HEK293 (cell line): Measurements from ENCODE around the gene CDC42.

Experiments used
- CTCF ChIA-PET: fragments of 350-600 bp; formaldehyde crosslinking; extraction: SDS; loops from one replicate; lab custom pipeline; 2021; ENCODE audit warnings: antibody characterized with exemption; lab: Yijun Ruan, JAX
- POLR2A ChIA-PET: fragments of 300-600 bp; formaldehyde crosslinking; extraction: SDS; loops from one replicate; lab custom pipeline; 2020; ENCODE audit warnings: antibody characterized with exemption, inconsistent platforms; lab: Yijun Ruan, JAX
- H3K27ac ChIP-seq: fragments of 200-500 bp; sonication (Bioruptor generic); 2 replicates; pipeline ENCODE4 v1.5.1; 2014; ENCODE audit warnings: low read depth, low read length, control low read depth, inconsistent platforms; ENCODE audit errors: extremely low read depth
- H3K36me3 ChIP-seq, 2 experiments: fragments of 200-500 bp in 1 of 2; sonication (Bioruptor generic) in 1 of 2; 1 replicate in 1 of 2; 2 replicates in 1 of 2; pipeline ENCODE4 v1.5.1; 2014 to 2017; ENCODE audit warnings: inconsistent platforms in 2 of 2, low read length in 2 of 2; ENCODE audit not compliant: control insufficient read depth in 2 of 2, insufficient read depth in 1 of 2
- H3K4me1 ChIP-seq: fragments of 200-500 bp; sonication (Bioruptor generic); 2 replicates; pipeline ENCODE4 v1.5.1; 2014; ENCODE audit warnings: mild to moderate bottlenecking, low read length, inconsistent platforms; ENCODE audit not compliant: control insufficient read depth, insufficient read depth
- H3K4me3 ChIP-seq: 2 replicates; pipeline ENCODE4 v1.5.1; 2011; ENCODE audit warnings: low read depth, mild to moderate bottlenecking, control low read depth, low read length, moderate library complexity
- H3K9me3 ChIP-seq: fragments of 200-500 bp; sonication (Bioruptor generic); 2 replicates; pipeline ENCODE4 v1.5.1; 2014; ENCODE audit warnings: low read depth, low read length, inconsistent platforms; ENCODE audit not compliant: control insufficient read depth, insufficient read depth
- CTCF ChIP-seq: fragments of 450-650 bp; formaldehyde crosslinking; IDR thresholded peaks from 2 replicates; pipeline ENCODE4 v1.5.1; 2016; ENCODE audit warnings: missing biosample characterization, missing genetic modification characterization
- GLI2 ChIP-seq: fragments of 450-650 bp; formaldehyde crosslinking; IDR thresholded peaks from 2 replicates; pipeline ENCODE4; 2017; ENCODE audit warnings: missing biosample characterization, missing genetic modification characterization, low read depth, borderline replicate concordance
- SP3 ChIP-seq: fragments of 450-650 bp; formaldehyde crosslinking; IDR thresholded peaks from 2 replicates; pipeline ENCODE4 v1.5.1; 2016; ENCODE audit warnings: missing biosample characterization, missing genetic modification characterization
- ZBTB48 ChIP-seq: fragments of 450-650 bp; formaldehyde crosslinking; IDR thresholded peaks from 2 replicates; pipeline ENCODE4 v1.5.1; 2016; ENCODE audit warnings: missing biosample characterization, missing genetic modification characterization
- ZNF114 ChIP-seq: fragments of 450-650 bp; formaldehyde crosslinking; IDR thresholded peaks from 2 replicates; pipeline ENCODE4 v1.5.0; 2017; ENCODE audit warnings: missing biosample characterization, missing genetic modification characterization
- ZNF148 ChIP-seq: fragments of 450-650 bp; formaldehyde crosslinking; IDR thresholded peaks from 2 replicates; pipeline ENCODE4 v1.5.0; 2017; ENCODE audit warnings: missing biosample characterization, missing genetic modification characterization, borderline replicate concordance
- ZNF155 ChIP-seq: fragments of 450-650 bp; formaldehyde crosslinking; IDR thresholded peaks from 2 replicates; pipeline ENCODE4 v1.5.1; 2016; ENCODE audit warnings: missing biosample characterization, missing genetic modification characterization
- ZNF157 ChIP-seq: fragments of 450-650 bp; formaldehyde crosslinking; IDR thresholded peaks from 2 replicates; pipeline ENCODE4 v1.5.1; 2016; ENCODE audit warnings: missing biosample characterization, missing genetic modification characterization
- ZNF2 ChIP-seq: fragments of 450-650 bp; formaldehyde crosslinking; IDR thresholded peaks from 2 replicates; pipeline ENCODE4 v1.5.1; 2016; ENCODE audit warnings: missing biosample characterization, missing genetic modification characterization
- ZNF266 ChIP-seq: fragments of 450-650 bp; formaldehyde crosslinking; IDR thresholded peaks from 2 replicates; pipeline ENCODE4 v1.5.1; 2016; ENCODE audit warnings: missing biosample characterization, missing genetic modification characterization, low read depth
- ZNF280C ChIP-seq: fragments of 450-650 bp; formaldehyde crosslinking; IDR thresholded peaks from 2 replicates; pipeline ENCODE4 v1.5.1; 2016; ENCODE audit warnings: missing biosample characterization, missing genetic modification characterization
- ZNF341 ChIP-seq: fragments of 450-650 bp; formaldehyde crosslinking; IDR thresholded peaks from 2 replicates; pipeline ENCODE4; 2016; ENCODE audit warnings: low read depth, missing biosample characterization, missing genetic modification characterization
- ZNF354C ChIP-seq: fragments of 450-650 bp; formaldehyde crosslinking; IDR thresholded peaks from 2 replicates; pipeline ENCODE4 v1.5.1; 2016; ENCODE audit warnings: missing biosample characterization, missing genetic modification characterization, low read depth, borderline replicate concordance
- ZNF366 ChIP-seq: fragments of 450-650 bp; formaldehyde crosslinking; conservative IDR thresholded peaks from 2 replicates; pipeline ENCODE4 v1.5.1; 2016; ENCODE audit warnings: missing biosample characterization, missing genetic modification characterization
- ZNF398 ChIP-seq: fragments of 450-650 bp; formaldehyde crosslinking; IDR thresholded peaks from 2 replicates; pipeline ENCODE4 v1.5.1; 2017; ENCODE audit warnings: missing biosample characterization, missing genetic modification characterization
- ZNF488 ChIP-seq: fragments of 450-650 bp; formaldehyde crosslinking; IDR thresholded peaks from 2 replicates; pipeline ENCODE4 v1.5.1; 2016; ENCODE audit warnings: missing biosample characterization, missing genetic modification characterization
- ZNF560 ChIP-seq: fragments of 450-650 bp; formaldehyde crosslinking; IDR thresholded peaks from 2 replicates; pipeline ENCODE4 v1.5.1; 2017; ENCODE audit warnings: missing biosample characterization, missing genetic modification characterization, borderline replicate concordance
- ZNF561 ChIP-seq: fragments of 450-650 bp; IDR thresholded peaks from 2 replicates; pipeline ENCODE4 v1.5.1; 2018; ENCODE audit warnings: missing biosample characterization, missing genetic modification characterization, borderline replicate concordance
- ZNF596 ChIP-seq: fragments of 450-650 bp; IDR thresholded peaks from 2 replicates; pipeline ENCODE4 v1.5.0; 2018; ENCODE audit warnings: missing biosample characterization, mild to moderate bottlenecking, missing genetic modification characterization, moderate library complexity
- ZNF747 ChIP-seq: fragments of 450-650 bp; formaldehyde crosslinking; IDR thresholded peaks from 2 replicates; pipeline ENCODE4 v1.5.1; 2016; ENCODE audit warnings: missing biosample characterization, missing genetic modification characterization
- ZSCAN30 ChIP-seq: fragments of 450-650 bp; IDR thresholded peaks from 2 replicates; pipeline ENCODE4 v1.5.1; 2018; ENCODE audit warnings: missing biosample characterization, mild to moderate bottlenecking, missing genetic modification characterization, moderate library complexity

CDC42 gene

GRCh38 chr1:22053017-22053860, 730 bp downstream of the CDC42 start (continued):
- TF ChIP-seq ZNF148 (tag by site-specific recombination) (no peak), ZNF280C (tag by site-specific recombination) (no peak), ZNF596 (no peak), ZNF2 (tag by site-specific recombination) (peak; percentile 62; the same call in 1 of the 2 replicates), ZNF266 (no peak), GLI2 (no peak), ZNF155 (tag by site-specific recombination) (no peak), ZNF747 (tag by site-specific recombination) (no peak), ZSCAN30 (tag by site-specific recombination) (no peak), ZNF560 (tag by site-specific recombination) (no peak), ZNF354C (tag by site-specific recombination) (no peak), ZNF561 (tag by site-specific recombination) (peak; percentile 38; the same call in 1 of the 2 replicates), ZNF398 (tag by site-specific recombination) (peak; percentile 95), ZNF366 (peak; percentile 59; the same call in 1 of the 2 replicates)

- Histone ChIP-seq H3K27ac (peak overlapping the region; percentile 94), H3K4me3 (peak overlapping the region; percentile 100), H3K4me1 (peaks cover 6% of the 10 kb centered on the region), H3K36me3 (peaks cover 7 to 22% of the 10 kb centered on the region in 2 experiments; a peak in 2 of 3 replicates), H3K9me3 (no peaks in the 10 kb centered on the region)
- POLR2A ChIA-PET = interaction anchor here (1.1 to 4.0 kb wide), 4 partner anchors 14 to 30 kb away, joined by 3 to 54 read pairs (median 12); no protein-coding TSS in a partner anchor
- CTCF ChIA-PET = interaction anchor here (0.6 to 0.9 kb wide), 4 partner anchors 14 to 1026 kb away, joined by 3 to 4 read pairs (median 3); no protein-coding TSS in a partner anchor
- TF ChIP-seq ZNF366 (no peak), SP3 (no peak), ZNF114 (tag by site-specific recombination) (no peak), ZSCAN30 (tag by site-specific recombination) (peak; percentile 20; the same call in 1 of the 2 replicates), ZNF157 (no peak), ZBTB48 (tag by site-specific recombination) (0 out of 2 replicates have a peak, but pooled peaks have one; percentile 21), ZNF2 (tag by site-specific recombination) (peak; percentile 22; the same call in 1 of the 2 replicates), ZNF341 (tag by site-specific recombination) (no peak), GLI2 (no peak), ZNF488 (no peak), CTCF (tag by site-specific recombination) (no peak), ZNF398 (tag by site-specific recombination) (no peak)
Observed at GRCh38 chr1:22053861-22054770, 1.6 kb downstream of the CDC42 start.
